H9 (cell line): ENCODE measurements around the gene SSBP2. TPM values are rescaled to one million over a fixed set of nuclear protein-coding genes. Genes with fewer than 3 reads are reported as not detected.

Experiments
- DNase-seq: peaks from one replicate; pipeline ENCODE4 v3.0.0-alpha.2; 2017
- H2AFZ ChIP-seq: one replicate; pipeline ENCODE4 v1.6.1; 2013; ENCODE audit warnings: mild to moderate bottlenecking, low read length, control low read depth, moderate library complexity
- H2AK5ac ChIP-seq: 2 replicates; pipeline ENCODE4 v1.6.1; 2013; ENCODE audit warnings: low read length, control low read depth, mixed read lengths; ENCODE audit not compliant: insufficient read length
- H2BK120ac ChIP-seq: one replicate; pipeline ENCODE4 v1.6.1; 2013; ENCODE audit warnings: low read depth, mild to moderate bottlenecking, low read length, control low read depth, inconsistent platforms; ENCODE audit not compliant: poor library complexity, severe bottlenecking
- H2BK12ac ChIP-seq: 2 replicates; pipeline ENCODE4 v1.6.1; 2013; ENCODE audit warnings: low read length, control low read depth, mixed read lengths, low read depth; ENCODE audit not compliant: insufficient read length
- H2BK15ac ChIP-seq: 2 replicates; pipeline ENCODE4 v1.6.1; 2013; ENCODE audit warnings: low read depth, low read length, control low read depth
- H2BK20ac ChIP-seq: one replicate; pipeline ENCODE4 v1.6.1; 2013; ENCODE audit warnings: low read depth, mild to moderate bottlenecking, low read length, control low read depth, inconsistent platforms; ENCODE audit not compliant: poor library complexity, severe bottlenecking
- H2BK5ac ChIP-seq: 2 replicates; pipeline ENCODE4 v1.6.1; 2013; ENCODE audit warnings: low read length, control low read depth, mixed read lengths; ENCODE audit not compliant: insufficient read length
- H3K14ac ChIP-seq: 2 replicates; pipeline ENCODE4 v1.6.1; 2013; ENCODE audit warnings: low read length, control low read depth; ENCODE audit not compliant: insufficient read depth
- H3K18ac ChIP-seq: 2 replicates; pipeline ENCODE4 v1.6.1; 2013; ENCODE audit warnings: low read depth, mild to moderate bottlenecking, mixed read lengths, low read length, control low read depth; ENCODE audit not compliant: insufficient read length
- H3K23ac ChIP-seq: 2 replicates; pipeline ENCODE4 v1.6.1; 2013; ENCODE audit warnings: low read length, control low read depth, mixed read lengths, low read depth; ENCODE audit not compliant: insufficient read length
- H3K23me2 ChIP-seq: 2 replicates; pipeline ENCODE4 v1.6.1; 2013; ENCODE audit warnings: low read depth, mild to moderate bottlenecking, mixed read lengths, low read length, control low read depth; ENCODE audit not compliant: insufficient read length, poor library complexity, severe bottlenecking
- H3K27ac ChIP-seq: 2 replicates; pipeline ENCODE4 v1.5.1; 2013; ENCODE audit warnings: low read length, control low read depth, mixed read lengths, low read depth; ENCODE audit not compliant: insufficient read length
- H3K27me3 ChIP-seq: 2 replicates; pipeline ENCODE4 v1.6.1; 2013; ENCODE audit warnings: low read length, control low read depth, inconsistent platforms; ENCODE audit not compliant: insufficient read depth
- H3K4ac ChIP-seq: 2 replicates; pipeline ENCODE4 v1.6.1; 2013; ENCODE audit warnings: low read depth, mild to moderate bottlenecking, control low read depth, inconsistent platforms, low read length, moderate library complexity
- H3K4me1 ChIP-seq: 2 replicates; pipeline ENCODE4 v1.6.1; 2013; ENCODE audit warnings: low read length, control low read depth, inconsistent platforms; ENCODE audit not compliant: insufficient read depth
- H3K4me2 ChIP-seq: 2 replicates; pipeline ENCODE4 v1.6.1; 2013; ENCODE audit warnings: low read length, control low read depth, mixed read lengths; ENCODE audit not compliant: insufficient read length, insufficient read depth
- H3K56ac ChIP-seq: 2 replicates; pipeline ENCODE4 v1.6.1; 2013; ENCODE audit warnings: low read depth, mild to moderate bottlenecking, mixed read lengths, low read length, control low read depth; ENCODE audit not compliant: insufficient read length
- H3K79me1 ChIP-seq: 2 replicates; pipeline ENCODE4 v1.6.1; 2013; ENCODE audit warnings: low read depth, mild to moderate bottlenecking, moderate library complexity, low read length, control low read depth, inconsistent platforms; ENCODE audit not compliant: insufficient read depth, poor library complexity, severe bottlenecking
- H3K79me2 ChIP-seq: 2 replicates; pipeline ENCODE4 v1.6.1; 2013; ENCODE audit warnings: low read length, control low read depth, inconsistent platforms; ENCODE audit not compliant: insufficient read depth
- H3K9ac ChIP-seq: 2 replicates; pipeline ENCODE4 v1.6.1; 2013; ENCODE audit warnings: low read length, control low read depth, mixed read lengths; ENCODE audit not compliant: insufficient read length; ENCODE audit errors: extremely low read depth
- H3K9me3 ChIP-seq: one replicate; pipeline ENCODE4 v1.6.1; 2013; ENCODE audit warnings: low read depth, low read length, inconsistent platforms; ENCODE audit not compliant: control insufficient read depth
- H3T11ph ChIP-seq: one replicate; pipeline ENCODE4 v1.6.1; 2013; ENCODE audit warnings: mild to moderate bottlenecking, low read length, control low read depth, inconsistent platforms
- H4K20me1 ChIP-seq: one replicate; pipeline ENCODE4 v1.6.1; 2013; ENCODE audit not compliant: control insufficient read depth, insufficient read length, insufficient read depth
- H4K5ac ChIP-seq: 2 replicates; pipeline ENCODE4 v1.6.1; 2013; ENCODE audit warnings: low read depth, mild to moderate bottlenecking, mixed read lengths, low read length, control low read depth; ENCODE audit not compliant: insufficient read length
- H4K8ac ChIP-seq: replicated peaks from 2 replicates; pipeline ENCODE4 v1.6.1; 2013; ENCODE audit warnings: low read length, control low read depth, mixed read lengths, low read depth; ENCODE audit not compliant: insufficient read length
- H4K91ac ChIP-seq: 2 replicates; pipeline ENCODE4 v1.6.1; 2013; ENCODE audit warnings: low read depth, mild to moderate bottlenecking, moderate library complexity, mixed read lengths, low read length, control low read depth; ENCODE audit not compliant: insufficient read length
- H3K27ac Mint-ChIP-seq, 3 experiments: 2 replicates in 2 of 3; 3 replicates in 1 of 3; pipeline ENCODE4 v1.8.0; 2020 to 2021; ENCODE audit warnings: mixed read lengths in 3 of 3, mild to moderate bottlenecking in 1 of 3, moderate library complexity in 1 of 3
- H3K27me3 Mint-ChIP-seq: 2 replicates; pipeline ENCODE4 v1.8.0; 2021; ENCODE audit warnings: low read depth, mild to moderate bottlenecking, moderate library complexity, mixed read lengths
- H3K36me3 Mint-ChIP-seq, 3 experiments: 2 replicates in 2 of 3; 3 replicates in 1 of 3; pipeline ENCODE4 v1.8.0; 2020 to 2021; ENCODE audit warnings: low read depth in 3 of 3, mixed read lengths in 3 of 3; ENCODE audit not compliant: insufficient read depth in 1 of 3
- H3K4me1 Mint-ChIP-seq, 2 experiments: 2 replicates each; pipeline ENCODE4 v1.8.0; 2020; ENCODE audit warnings: mixed read lengths in 2 of 2
- H3K4me3 Mint-ChIP-seq, 2 experiments: 2 replicates in 1 of 2; 3 replicates in 1 of 2; pipeline ENCODE4 v1.8.0; 2020 to 2021; ENCODE audit warnings: mild to moderate bottlenecking in 2 of 2, mixed read lengths in 2 of 2, moderate library complexity in 1 of 2
- H3K9me3 Mint-ChIP-seq, 2 experiments: 2 replicates in 1 of 2; 3 replicates in 1 of 2; pipeline ENCODE4 v1.8.0; 2020; ENCODE audit warnings: mild to moderate bottlenecking in 2 of 2, mixed read lengths in 2 of 2, moderate library complexity in 1 of 2
- WGBS: extraction: QIAGEN DNeasy Blood & Tissue Kit; methylation state at CpG from one replicate; pipeline ENCODE4 v1.1.7; 2013; ENCODE audit warnings: missing lambda C conversion rate, low lambda C conversion rate, mixed read lengths; ENCODE audit not compliant: insufficient read length; ENCODE audit errors: extremely low coverage; 5-methylcytosine and 5-hydroxymethylcytosine counted together
- total RNA-seq: library from RNA; stranded (reverse); gene quantifications from 2 replicates; pipeline ENCODE4 v1.2.1, GENCODE V29; 2021
- TF ChIP-seq, protein P1 (sequence below): fragments of 200-600 bp; sonication (generic); conservative IDR thresholded peaks from 3 replicates; pipeline ENCODE4 v1.8.0; 2021; ENCODE audit warnings: antibody characterized with exemption, mild to moderate bottlenecking

The SSBP2 gene
- total RNA-seq, 1 experiment from 2014 or later: 35.6 TPM

DNA sequence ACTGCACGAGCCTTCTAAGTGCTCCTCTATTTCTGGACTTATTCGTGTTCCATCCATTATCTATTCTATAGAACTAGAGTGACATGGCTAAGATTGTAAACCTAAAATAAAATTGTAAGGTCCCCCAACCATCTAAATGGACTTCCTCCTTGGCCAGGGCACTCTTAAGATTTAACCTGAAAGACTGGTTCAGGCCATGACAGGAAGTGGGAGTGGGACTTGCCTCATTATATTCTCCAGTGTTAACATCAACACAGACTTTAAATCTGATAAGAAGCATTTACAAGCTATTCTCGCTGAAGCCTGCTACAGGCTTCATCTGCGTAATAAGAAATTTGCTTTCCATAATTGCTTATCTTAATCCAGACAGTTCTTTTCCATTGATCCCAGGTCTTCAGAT is 117.0 kb downstream of the SSBP2 start:
- no peak overlapping the region for H3K4me2 ChIP-seq
- no peak overlapping the region for H3K23ac ChIP-seq
- no peak overlapping the region for H3K9ac ChIP-seq
- H3K9me3 ChIP-seq: no peaks in the 10 kb centered on the region
- no peak overlapping the region for H2AFZ ChIP-seq
- no peak overlapping the region for H2BK120ac ChIP-seq
- no peaks in the 10 kb centered on the region for H4K20me1 ChIP-seq
- no peak overlapping the region for H2AK5ac ChIP-seq
- no peak overlapping the region for H2BK12ac ChIP-seq
- no peak overlapping the region for H3K14ac ChIP-seq
- H3K23me2 ChIP-seq: no peaks in the 10 kb centered on the region
- no CpG with 5 or more reads among the region's 4 CpGs for WGBS
- no peak overlapping the region for H3K56ac ChIP-seq
- TF ChIP-seq, protein P1, sequence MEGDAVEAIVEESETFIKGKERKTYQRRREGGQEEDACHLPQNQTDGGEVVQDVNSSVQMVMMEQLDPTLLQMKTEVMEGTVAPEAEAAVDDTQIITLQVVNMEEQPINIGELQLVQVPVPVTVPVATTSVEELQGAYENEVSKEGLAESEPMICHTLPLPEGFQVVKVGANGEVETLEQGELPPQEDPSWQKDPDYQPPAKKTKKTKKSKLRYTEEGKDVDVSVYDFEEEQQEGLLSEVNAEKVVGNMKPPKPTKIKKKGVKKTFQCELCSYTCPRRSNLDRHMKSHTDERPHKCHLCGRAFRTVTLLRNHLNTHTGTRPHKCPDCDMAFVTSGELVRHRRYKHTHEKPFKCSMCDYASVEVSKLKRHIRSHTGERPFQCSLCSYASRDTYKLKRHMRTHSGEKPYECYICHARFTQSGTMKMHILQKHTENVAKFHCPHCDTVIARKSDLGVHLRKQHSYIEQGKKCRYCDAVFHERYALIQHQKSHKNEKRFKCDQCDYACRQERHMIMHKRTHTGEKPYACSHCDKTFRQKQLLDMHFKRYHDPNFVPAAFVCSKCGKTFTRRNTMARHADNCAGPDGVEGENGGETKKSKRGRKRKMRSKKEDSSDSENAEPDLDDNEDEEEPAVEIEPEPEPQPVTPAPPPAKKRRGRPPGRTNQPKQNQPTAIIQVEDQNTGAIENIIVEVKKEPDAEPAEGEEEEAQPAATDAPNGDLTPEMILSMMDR: no peak
- H2BK20ac ChIP-seq: no peak overlapping the region
- no peaks in the 10 kb centered on the region for H3K4me1 ChIP-seq
- H3K4me1 Mint-ChIP-seq: no peaks in the 10 kb centered on the region
- H4K5ac ChIP-seq: no peak overlapping the region
- no peaks in the 10 kb centered on the region for H3K9me3 Mint-ChIP-seq
- H3K36me3 Mint-ChIP-seq: peaks cover 0 to 5% (median 0%) of the 10 kb centered on the region in 3 experiments; a peak in 2 of 7 replicates
- H3K27me3 Mint-ChIP-seq: no peaks in the 10 kb centered on the region
- no peak for DNase-seq
- no peak overlapping the region for H3K4ac ChIP-seq
- H3K27ac ChIP-seq: no peak overlapping the region
- no peaks in the 10 kb centered on the region for H3K79me2 ChIP-seq
- no peak overlapping the region for H3T11ph ChIP-seq
- H4K91ac ChIP-seq: no peak overlapping the region
- no peak overlapping the region for H3K4me3 Mint-ChIP-seq
- no peak overlapping the region for H2BK15ac ChIP-seq
- no peak overlapping the region for H4K8ac ChIP-seq
- H3K79me1 ChIP-seq: no peaks in the 10 kb centered on the region
- no peak overlapping the region for H3K18ac ChIP-seq
- no peak overlapping the region for H2BK5ac ChIP-seq
- H3K27ac Mint-ChIP-seq: no peak overlapping the region
- H3K27me3 ChIP-seq: no peaks in the 10 kb centered on the region
